A673 (cell line): Measurements from ENCODE around the gene ACTN4. TPM values are rescaled to one million over a fixed set of nuclear protein-coding genes. Genes with fewer than 3 reads are reported as not detected.
"Not testable (repeated sequence)": the region's sequence is repeated elsewhere in the genome, so short reads cannot be mapped to it uniquely, and the experiment has no call there.

Experiments used
- BruUV-seq: library from RNA; stranded (reverse); fragments of 400-500 nt; replicated peaks from 2 replicates; lab custom pipeline; 2021; lab: Mats Ljungman, UMichigan
- CTCF ChIA-PET: fragments of 300-600 bp; sonication (Branson Sonifier 250); formaldehyde crosslinking; loops from one replicate; lab custom pipeline; 2022; ENCODE audit warnings: antibody characterized with exemption; lab: Charles Lee
- POLR2A ChIA-PET: fragments of 300-600 bp; sonication (Branson Sonifier 250); formaldehyde crosslinking; loops from one replicate; lab custom pipeline; 2022; ENCODE audit warnings: antibody characterized with exemption; ENCODE audit not compliant: low non-redundant PET; lab: Charles Lee
- DNase-seq: peaks from one replicate; pipeline ENCODE4 v3.0.0-alpha.2; 2015; ENCODE audit warnings: low spot score
- H3K27ac ChIP-seq: fragments of 200-600 bp; sonication (generic); 2 replicates; pipeline ENCODE4 v1.5.1; 2016; ENCODE audit warnings: mixed run types, low read depth, mild to moderate bottlenecking, mixed read lengths, antibody characterized with exemption, low read length; ENCODE audit not compliant: poor library complexity, severe bottlenecking
- H3K27me3 ChIP-seq: fragments of 200-600 bp; sonication (generic); replicated peaks from 2 replicates; pipeline ENCODE4 v1.6.1; 2017; ENCODE audit warnings: mixed run types, low read depth, mild to moderate bottlenecking, mixed read lengths, antibody characterized with exemption, low read length; ENCODE audit not compliant: insufficient read depth, poor library complexity
- H3K36me3 ChIP-seq: fragments of 200-600 bp; sonication (generic); 2 replicates; pipeline ENCODE4 v1.6.1; 2016; ENCODE audit warnings: mixed run types, mild to moderate bottlenecking, mixed read lengths, antibody characterized with exemption, low read length; ENCODE audit not compliant: insufficient read depth, poor library complexity, severe bottlenecking
- H3K4me1 ChIP-seq: fragments of 200-600 bp; sonication (generic); 2 replicates; pipeline ENCODE4 v1.6.1; 2017; ENCODE audit warnings: mixed run types, mild to moderate bottlenecking, mixed read lengths, antibody characterized with exemption, low read length; ENCODE audit not compliant: insufficient read depth, poor library complexity, severe bottlenecking
- H3K4me3 ChIP-seq: fragments of 200-600 bp; sonication (generic); 2 replicates; pipeline ENCODE4 v1.5.1; 2016; ENCODE audit warnings: low read depth, mixed run types, mild to moderate bottlenecking, mixed read lengths, low read length; ENCODE audit not compliant: poor library complexity, severe bottlenecking
- H3K9me3 ChIP-seq: fragments of 200-600 bp; sonication (generic); 2 replicates; pipeline ENCODE4 v1.6.1; 2016; ENCODE audit warnings: mixed run types, low read depth, mild to moderate bottlenecking, mixed read lengths, antibody characterized with exemption, low read length; ENCODE audit not compliant: poor library complexity, severe bottlenecking
- CTCF ChIP-seq: fragments of 300-800, 200-600 bp; sonication (generic); conservative IDR thresholded peaks from 2 replicates; pipeline ENCODE4 v1.5.1; 2017; ENCODE audit warnings: low read depth, mild to moderate bottlenecking, antibody characterized with exemption, low read length, moderate library complexity, mixed read lengths
- EZH2 ChIP-seq: fragments of 200-600 bp; sonication (generic); IDR thresholded peaks from 2 replicates; pipeline ENCODE4 v1.6.1; 2017; ENCODE audit warnings: borderline replicate concordance, low read depth, mild to moderate bottlenecking, mixed read lengths, antibody characterized with exemption, low read length; ENCODE audit not compliant: poor library complexity, severe bottlenecking
- intact Hi-C: fragments of 100-400 bp; cut with micrococcal nuclease; formaldehyde crosslinking; loops from one replicate; pipeline ENCODE4 v1.10.0; 2022; ENCODE audit not compliant: unreplicated experiment
- total RNA-seq: library from RNA; stranded (reverse); gene quantifications from 2 replicates; pipeline ENCODE4 v1.2.3, GENCODE V29; 2021

The ACTN4 gene
- total RNA-seq, 1 experiment from 2014 or later, result 397 TPM

GRCh38 chr19:38626401-38626800 is 21.0 kb upstream of the ACTN4 start:
- TF ChIP-seq CTCF, result no peak
- TF ChIP-seq EZH2, result no peak
- Histone ChIP-seq H3K4me3 (no peak overlapping the region), H3K36me3 (peaks cover 61% of the 10 kb centered on the region), H3K27me3 (no peaks in the 10 kb centered on the region), H3K27ac (no peak overlapping the region), H3K4me1 (no peaks in the 10 kb centered on the region), H3K9me3 (no peaks in the 10 kb centered on the region)
- ChIA-PET POLR2A (interaction anchor here (0.6 kb wide), 1 partner anchor 1972 kb away, joined by 3 read pairs; no protein-coding TSS in a partner anchor), CTCF (interaction anchor here (1.9 kb wide), 1 partner anchor 8 kb away, joined by 6 read pairs; no protein-coding TSS in a partner anchor)
- no TSS peak for BruUV-seq
- no peak for DNase-seq
- intact Hi-C loops, result no loop called here

DNA sequence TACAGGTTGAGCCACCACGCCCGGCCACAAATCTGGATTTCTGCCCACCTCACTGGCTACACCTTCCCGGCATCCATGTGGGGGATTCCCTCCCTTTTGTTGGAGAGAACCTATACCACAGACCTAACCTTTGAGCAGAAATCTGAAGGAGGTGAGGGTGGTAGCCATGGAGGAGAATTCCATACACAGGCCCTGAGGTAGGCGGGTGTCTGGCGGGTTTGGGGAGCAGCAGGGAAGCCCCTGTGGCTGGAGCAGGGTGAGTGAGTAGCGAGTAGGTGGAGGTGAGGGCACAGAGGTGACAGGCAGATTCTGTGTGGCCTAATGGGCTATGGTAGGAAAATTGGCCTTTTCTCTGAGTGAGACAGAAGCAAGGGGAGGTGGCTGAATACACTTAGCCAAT is 17.9 kb upstream of the ACTN4 start:
- DNase-seq, result no peak
- Histone ChIP-seq H3K4me3 (no peak overlapping the region), H3K27me3 (no peaks in the 10 kb centered on the region), H3K36me3 (peaks cover 45% of the 10 kb centered on the region), H3K27ac (no peak overlapping the region), H3K9me3 (no peaks in the 10 kb centered on the region), H3K4me1 (no peaks in the 10 kb centered on the region)
- POLR2A ChIA-PET, result no interaction called here
- no peak for TF ChIP-seq CTCF
- TF ChIP-seq EZH2, result no peak
- intact Hi-C loops, result no loop called here
- CTCF ChIA-PET, result no interaction called here
- BruUV-seq, result no TSS peak

GRCh38 chr19:38631301-38631700 is 16.1 kb upstream of the ACTN4 start:
- CTCF ChIA-PET, BruUV-seq, POLR2A ChIA-PET: not testable (repeated sequence)

DNA sequence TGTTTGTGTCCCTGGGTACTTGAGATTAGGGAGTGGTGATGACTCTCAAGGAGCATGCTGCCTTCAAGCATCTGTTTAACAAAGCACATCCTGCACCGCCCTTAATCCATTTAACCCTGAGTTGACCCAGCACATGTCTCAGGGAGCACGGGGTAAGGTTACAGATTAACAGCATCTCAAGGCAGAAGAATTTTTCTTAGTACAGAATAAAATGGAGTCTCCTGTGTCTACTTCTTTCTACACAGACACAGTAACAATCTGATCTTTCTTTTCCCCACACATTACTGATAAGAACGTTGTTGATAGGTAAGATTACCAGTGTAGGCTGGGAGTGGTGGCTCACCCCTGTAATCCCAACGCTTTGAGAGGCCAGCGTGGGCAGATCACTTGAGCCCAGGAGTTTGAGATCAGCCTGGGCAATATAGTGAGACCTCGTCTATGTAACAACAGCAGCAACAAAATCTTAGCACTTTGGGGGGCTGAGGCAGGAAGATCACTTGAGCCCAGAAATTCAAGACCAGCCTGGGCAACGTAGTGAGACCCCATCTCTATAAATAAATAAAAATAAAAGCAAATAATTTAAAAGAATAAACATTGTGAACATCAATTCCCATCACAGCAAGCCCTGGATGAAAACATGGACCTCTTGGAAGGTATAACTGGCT is 15.5 kb upstream of the ACTN4 start:
- intact Hi-C loops, result loop anchor here (10.0 kb wide), 1 partner anchor 117 kb away; no protein-coding TSS in a partner anchor
- H3K27me3 ChIP-seq, DNase-seq, H3K4me3 ChIP-seq, H3K27ac ChIP-seq, CTCF ChIA-PET, POLR2A ChIA-PET, H3K9me3 ChIP-seq, BruUV-seq, H3K4me1 ChIP-seq: not testable (repeated sequence)
- peaks cover 35% of the 10 kb centered on the region for H3K36me3 ChIP-seq

More at GRCh38 chr19:38631301-38631700, 16.1 kb upstream of the ACTN4 start:
- H3K4me3 ChIP-seq, H3K27ac ChIP-seq, H3K27me3 ChIP-seq, H3K9me3 ChIP-seq, DNase-seq, H3K4me1 ChIP-seq: not testable (repeated sequence)
- H3K36me3 ChIP-seq, result peaks cover 38% of the 10 kb centered on the region
- intact Hi-C loops, result loop anchor here (10.0 kb wide), 1 partner anchor 116 kb away; no protein-coding TSS in a partner anchor
